Large intestine (tissue), 3 donors: ENCODE results near the gene TPCN2. TPM values are rescaled to one million over a fixed set of nuclear protein-coding genes. Genes with fewer than 3 reads are reported as not detected.
A peak's percentile ranks its signal among the peaks of the same experiment; 100 is the strongest.

Experiments
- DNase-seq, 2 donors: peaks; one replicate each; pipeline versions ENCODE4 v3.0.0 to v3.0.0-alpha.2; 2013
- H3K27ac ChIP-seq: one replicate; pipeline ENCODE4 v1.5.1; 2013; ENCODE audit warnings: low read length
- H3K27me3 ChIP-seq: 2 replicates; pipeline ENCODE4 v1.6.1; 2013; ENCODE audit warnings: low read length; ENCODE audit not compliant: control insufficient read depth, insufficient read depth
- H3K36me3 ChIP-seq: 2 replicates; pipeline ENCODE4 v1.6.1; 2013; ENCODE audit warnings: low read length; ENCODE audit not compliant: control insufficient read depth, insufficient read depth
- H3K4me1 ChIP-seq: one replicate; pipeline ENCODE4 v1.6.1; 2013; ENCODE audit warnings: low read length; ENCODE audit not compliant: control insufficient read depth, insufficient read depth
- H3K4me3 ChIP-seq: one replicate; pipeline ENCODE4 v1.5.1; 2013; ENCODE audit warnings: low read length
- H3K9me3 ChIP-seq: one replicate; pipeline ENCODE4 v1.6.1; 2013; ENCODE audit warnings: mild to moderate bottlenecking, low read depth, low read length, moderate library complexity; ENCODE audit not compliant: control insufficient read depth
- WGBS: methylation state at CpG from one replicate; pipeline ENCODE4 v1.1.5; 2013; ENCODE audit warnings: low lambda C conversion rate; ENCODE audit not compliant: insufficient coverage; 5-methylcytosine and 5-hydroxymethylcytosine counted together
- polyA plus RNA-seq: library from polyadenylated mRNA; unstranded; fragments of 120-200 nt; gene quantifications from one replicate; pipeline ENCODE4 v1.2.1, GENCODE V29; 2013

Gene TPCN2
- polyA plus RNA-seq, 1 donor = 31.0 TPM

DNA sequence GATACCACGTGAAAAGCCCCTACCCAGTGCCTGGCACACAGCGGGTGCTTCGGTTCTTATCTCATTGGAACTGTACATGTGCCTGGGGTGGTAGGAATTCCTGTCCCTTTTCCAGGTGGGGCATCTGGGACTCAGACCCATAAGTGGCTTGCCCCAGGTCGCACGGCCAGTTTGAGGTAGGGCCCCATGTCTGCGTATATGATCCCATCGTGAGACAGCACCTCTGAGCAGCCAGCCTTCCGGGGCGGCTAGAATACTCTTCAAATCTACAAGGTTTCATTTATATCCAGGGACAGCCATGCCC lies 73.5 kb downstream of the TPCN2 start:
- no CpG with 5 or more reads among the region's 9 CpGs for WGBS
- H3K9me3 ChIP-seq = peaks cover 4% of the 10 kb centered on the region
- no peaks in the 10 kb centered on the region for H3K36me3 ChIP-seq
- H3K27ac ChIP-seq = no peak overlapping the region
- DNase-seq = no peak
- H3K4me1 ChIP-seq = peaks cover 20% of the 10 kb centered on the region
- H3K27me3 ChIP-seq = no peaks in the 10 kb centered on the region
- no peak overlapping the region for H3K4me3 ChIP-seq

DNA sequence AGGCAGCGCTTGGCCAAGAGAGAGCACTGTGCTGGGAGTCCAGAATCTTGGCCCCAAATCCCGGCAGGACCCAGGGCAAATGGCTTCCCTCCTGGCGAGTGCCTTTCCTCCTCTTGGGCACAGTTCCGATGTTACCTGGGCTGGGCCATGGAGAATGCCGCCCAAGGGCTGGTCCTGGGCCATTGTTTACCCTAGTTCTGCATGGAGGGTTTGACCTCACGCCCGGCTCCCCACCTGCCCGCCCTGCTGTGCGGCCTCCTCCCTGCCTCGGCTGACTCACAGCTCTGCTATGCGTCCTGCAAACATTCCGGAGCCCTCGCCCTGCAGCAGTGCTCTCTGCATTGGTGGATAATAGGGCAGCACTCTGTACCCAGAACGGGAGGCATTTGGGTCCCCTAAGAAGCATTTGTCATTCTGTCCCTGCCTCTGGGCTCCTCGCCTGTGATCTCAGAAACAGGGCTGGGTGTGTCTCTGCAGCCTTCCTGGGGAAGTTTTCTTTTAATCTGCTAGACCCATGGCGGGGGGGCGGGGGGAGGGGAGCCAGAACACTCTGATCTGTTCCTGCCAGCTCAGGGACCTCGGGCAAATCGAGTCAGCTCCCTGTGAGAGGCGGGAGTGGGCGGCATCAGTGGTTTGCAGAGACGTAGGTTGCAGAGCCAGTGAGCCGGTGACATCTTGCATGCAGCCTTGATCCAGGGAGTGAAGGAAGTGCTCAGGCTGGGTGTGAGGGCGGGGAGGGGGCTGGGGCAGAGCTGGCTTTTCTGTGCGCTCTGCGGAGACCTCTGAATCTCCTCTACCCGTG lies 74.1 kb downstream of the TPCN2 start:
- Histone ChIP-seq H3K27ac (peak overlapping the region; percentile 61), H3K4me3 (peak overlapping the region; percentile 21), H3K36me3 (no peaks in the 10 kb centered on the region), H3K27me3 (no peaks in the 10 kb centered on the region), H3K4me1 (peaks cover 20% of the 10 kb centered on the region), H3K9me3 (peaks cover 4% of the 10 kb centered on the region)
- WGBS = no CpG with 5 or more reads among the region's 27 CpGs
- peak; percentile 89 to 90 for DNase-seq

GRCh38 chr11:69123593-69124545 lies 75.1 kb downstream of the TPCN2 start:
- Histone ChIP-seq H3K9me3 (peaks cover 8% of the 10 kb centered on the region), H3K4me1 (peaks cover 20% of the 10 kb centered on the region), H3K4me3 (no peak overlapping the region), H3K36me3 (no peaks in the 10 kb centered on the region), H3K27me3 (no peaks in the 10 kb centered on the region), H3K27ac (peak overlapping the region; percentile 61)
- no peak for DNase-seq
- WGBS = no CpG with 5 or more reads among the region's 27 CpGs

- WGBS = no CpG with 5 or more reads among the region's 3 CpGs
- Histone ChIP-seq H3K4me3 (no peak overlapping the region), H3K27ac (no peak overlapping the region), H3K9me3 (peaks cover 6% of the 10 kb centered on the region), H3K36me3 (no peaks in the 10 kb centered on the region), H3K27me3 (no peaks in the 10 kb centered on the region), H3K4me1 (peaks cover 20% of the 10 kb centered on the region)
- no peak for DNase-seq
Observed at GRCh38 chr11:69125861-69126260, 77.1 kb downstream of the TPCN2 start.

- H3K4me1 ChIP-seq = peaks cover 20% of the 10 kb centered on the region
- no peaks in the 10 kb centered on the region for H3K27me3 ChIP-seq
- H3K36me3 ChIP-seq = no peaks in the 10 kb centered on the region
- peaks cover 6% of the 10 kb centered on the region for H3K9me3 ChIP-seq
- no peak for DNase-seq
- no peak overlapping the region for H3K27ac ChIP-seq
- no peak overlapping the region for H3K4me3 ChIP-seq
- no CpG with 5 or more reads among the region's 12 CpGs for WGBS
Observed at GRCh38 chr11:69126286-69126685, 77.6 kb downstream of the TPCN2 start.

GRCh38 chr11:69127081-69127850 lies 78.5 kb downstream of the TPCN2 start:
- peaks cover 6% of the 10 kb centered on the region for H3K9me3 ChIP-seq
- H3K36me3 ChIP-seq = no peaks in the 10 kb centered on the region
- WGBS = no CpG with 5 or more reads among the region's 26 CpGs
- H3K4me1 ChIP-seq = peaks cover 21% of the 10 kb centered on the region
- no peak for DNase-seq
- H3K4me3 ChIP-seq = no peak overlapping the region
- H3K27ac ChIP-seq = no peak overlapping the region
- H3K27me3 ChIP-seq = no peaks in the 10 kb centered on the region

DNA sequence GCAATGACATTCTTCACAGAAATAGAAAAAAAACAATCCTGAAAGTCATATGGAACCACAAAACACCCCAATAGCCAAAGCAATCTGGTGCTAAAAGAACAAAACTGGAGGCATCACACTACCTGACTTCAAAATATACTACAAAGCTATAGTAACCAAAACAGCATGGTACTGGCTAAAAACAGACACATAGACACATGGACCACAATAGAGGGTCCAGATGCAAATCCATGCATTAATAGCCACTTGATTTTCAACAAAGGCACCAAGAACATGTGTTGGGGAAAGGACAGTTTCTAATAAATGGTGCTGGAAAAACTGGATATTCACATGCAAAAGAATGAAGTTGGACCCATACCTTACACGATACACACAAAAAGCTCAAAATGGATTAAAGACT lies 79.2 kb downstream of the TPCN2 start:
- peaks cover 6% of the 10 kb centered on the region for H3K9me3 ChIP-seq
- no peaks in the 10 kb centered on the region for H3K36me3 ChIP-seq
- peaks cover 15% of the 10 kb centered on the region for H3K4me1 ChIP-seq
- WGBS = 100% methylated on average over 1 of the region's 1 CpG
- H3K27me3 ChIP-seq = no peaks in the 10 kb centered on the region
- no peak for DNase-seq
- no peak overlapping the region for H3K4me3 ChIP-seq
- H3K27ac ChIP-seq = no peak overlapping the region

GRCh38 chr11:69129053-69129452 lies 80.3 kb downstream of the TPCN2 start:
- H3K4me1 ChIP-seq = peaks cover 4% of the 10 kb centered on the region
- WGBS = 88% methylated on average over 1 of the region's 2 CpGs

DNA sequence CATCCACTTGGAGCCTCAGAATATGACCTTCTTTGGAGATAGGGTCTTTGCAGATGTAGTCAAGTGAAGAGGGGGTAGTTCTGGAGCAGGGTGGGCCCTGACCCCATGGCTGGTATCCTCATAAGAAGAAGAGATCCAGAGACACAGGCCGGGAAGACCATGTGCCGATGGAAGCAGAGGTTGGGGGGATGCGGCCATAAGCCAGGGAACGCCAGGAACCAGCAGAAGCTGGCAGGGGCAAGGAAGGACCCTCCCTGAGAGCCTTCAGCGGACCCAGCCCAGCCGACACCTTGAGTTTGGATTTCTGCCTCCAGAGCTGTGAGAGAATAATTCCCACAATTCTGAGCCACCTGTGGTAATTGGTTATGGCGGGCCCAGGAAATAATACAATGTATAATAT lies 80.9 kb downstream of the TPCN2 start:
- no CpG with 5 or more reads among the region's 7 CpGs for WGBS
- no peak overlapping the region for H3K27ac ChIP-seq

More at GRCh38 chr11:69129053-69129452, 80.3 kb downstream of the TPCN2 start:
- DNase-seq = no peak
- H3K9me3 ChIP-seq = peaks cover 6% of the 10 kb centered on the region
- H3K36me3 ChIP-seq = no peaks in the 10 kb centered on the region
- H3K27me3 ChIP-seq = no peaks in the 10 kb centered on the region
- H3K27ac ChIP-seq = no peak overlapping the region
- no peak overlapping the region for H3K4me3 ChIP-seq

DNA sequence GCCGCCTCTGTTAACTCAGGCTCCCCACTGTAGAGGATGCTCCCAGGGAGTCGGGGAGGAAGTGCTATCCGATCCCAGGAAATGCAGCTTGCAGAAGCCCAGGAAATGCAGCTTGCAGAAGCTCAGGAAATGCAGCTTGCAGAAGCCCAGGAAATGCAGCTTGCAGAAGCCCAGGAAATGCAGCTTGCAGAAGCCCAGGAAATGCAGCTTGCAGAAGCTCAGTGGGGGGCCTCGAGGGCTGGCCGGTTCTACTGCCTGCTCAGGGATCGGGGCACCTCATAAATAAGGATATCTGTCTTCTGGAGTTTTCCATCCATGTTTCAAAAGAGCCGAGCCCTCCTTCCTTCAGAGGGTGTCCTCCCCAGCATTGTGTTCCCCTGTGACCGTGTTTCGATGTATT lies 81.9 kb downstream of the TPCN2 start:
- Histone ChIP-seq H3K4me1 (peaks cover 4% of the 10 kb centered on the region), H3K27me3 (no peaks in the 10 kb centered on the region), H3K36me3 (no peaks in the 10 kb centered on the region), H3K4me3 (no peak overlapping the region), H3K27ac (no peak overlapping the region), H3K9me3 (peaks cover 6% of the 10 kb centered on the region)
- no CpG with 5 or more reads among the region's 9 CpGs for WGBS
- DNase-seq = no peak

More for the DNA sequence above, 80.9 kb downstream of the TPCN2 start:
- Histone ChIP-seq H3K36me3 (no peaks in the 10 kb centered on the region), H3K27me3 (no peaks in the 10 kb centered on the region), H3K9me3 (peaks cover 6% of the 10 kb centered on the region), H3K4me1 (peaks cover 4% of the 10 kb centered on the region), H3K4me3 (no peak overlapping the region)
- no peak for DNase-seq
